Ascending aorta (tissue), 2 donors: ENCODE measurements around the gene NAA11. TPM values are rescaled to one million over a fixed set of nuclear protein-coding genes. Genes with fewer than 3 reads are reported as not detected.

Source experiments
- DNase-seq, 2 donors: peaks; one replicate each; pipeline ENCODE4 v3.0.0-alpha.2; 2019; ENCODE audit warnings: low spot score in 2 of 2
- H3K27ac ChIP-seq, 2 donors: fragments of 200-600 bp; sonication (generic); one replicate each; pipeline ENCODE4 v1.5.1; 2016 to 2017; ENCODE audit warnings: mild to moderate bottlenecking in 1 of 2
- H3K27me3 ChIP-seq: fragments of 200-600 bp; sonication (generic); one replicate; pipeline ENCODE4 v1.5.1; 2017
- H3K36me3 ChIP-seq, 2 donors: fragments of 200-600 bp; sonication (generic); one replicate each; pipeline ENCODE4 v1.5.1; 2016
- H3K4me1 ChIP-seq, 2 donors: fragments of 200-600 bp; sonication (generic); one replicate each; pipeline ENCODE4 v1.5.1; 2016 to 2017; ENCODE audit warnings: mild to moderate bottlenecking in 1 of 2
- H3K4me3 ChIP-seq, 2 donors: fragments of 200-600 bp; sonication (generic); one replicate each; pipeline ENCODE4 v1.5.1; 2016 to 2017; ENCODE audit warnings: mild to moderate bottlenecking in 1 of 2
- H3K9me3 ChIP-seq, 2 donors: fragments of 200-600 bp; sonication (generic); one replicate each; pipeline ENCODE4 v1.5.1; 2016
- CTCF ChIP-seq, 3 experiments: fragments of 200-600 bp in 2 of 3; fragments of 450-650 bp in 1 of 3; sonication (generic) in 2 of 3; IDR thresholded peaks; one replicate each; pipeline ENCODE4 v1.5.1; 2016 to 2019; ENCODE audit warnings: antibody characterized with exemption in 3 of 3, mild to moderate bottlenecking in 1 of 3, moderate library complexity in 1 of 3
- intact Hi-C: fragments of 100-400 bp; cut with DNase I; formaldehyde crosslinking; loops from one replicate; pipeline ENCODE4 v1.15.1; 2023
- total RNA-seq: library from RNA; depleted of rRNA; stranded (reverse); fragments of >200 nt; gene quantifications from one replicate; pipeline ENCODE4 v1.1.0, GENCODE V29; 2016

NAA11 gene
- not detected for total RNA-seq

GRCh38 chr4:79325864-79326328, at the start of gene NAA11:
Gene NAA11 (minus strand): TSS chr4:79326061. CDS start chr4:79325877, 184 bp downstream.
- Histone ChIP-seq H3K4me1 (no peaks in the 10 kb centered on the region), H3K27ac (no peak within 1 kb of the TSS), H3K36me3 (no peaks in the 10 kb centered on the region), H3K4me3 (no peak within 1 kb of the TSS), H3K27me3 (no peaks in the 10 kb centered on the region), H3K9me3 (no peaks in the 10 kb centered on the region)
- DNase-seq = no peak
- intact Hi-C loops = no loop called here
- no peak for TF ChIP-seq CTCF (IDR thresholded peaks at IDR 0.05)

GRCh38 chr4:79370026-79370425, 44.2 kb upstream of the NAA11 start:
- Histone ChIP-seq H3K27ac (no peak overlapping the region), H3K4me1 (no peaks in the 10 kb centered on the region), H3K4me3 (no peak overlapping the region), H3K9me3 (no peaks in the 10 kb centered on the region), H3K36me3 (no peaks in the 10 kb centered on the region), H3K27me3 (no peaks in the 10 kb centered on the region)
- TF ChIP-seq CTCF (IDR thresholded peaks at IDR 0.05) = no peak
- intact Hi-C loops = no loop called here
- no peak for DNase-seq

- Histone ChIP-seq H3K4me1 (no peaks in the 10 kb centered on the region), H3K27me3 (no peaks in the 10 kb centered on the region), H3K36me3 (no peaks in the 10 kb centered on the region), H3K27ac (no peak overlapping the region), H3K9me3 (no peaks in the 10 kb centered on the region), H3K4me3 (no peak overlapping the region)
- intact Hi-C loops = no loop called here
- no peak for DNase-seq
- TF ChIP-seq CTCF (IDR thresholded peaks at IDR 0.05) = no peak
Observed at GRCh38 chr4:79367096-79367495, 41.2 kb upstream of the NAA11 start.

- no peak overlapping the region for H3K4me3 ChIP-seq
- H3K9me3 ChIP-seq = no peaks in the 10 kb centered on the region
- no peaks in the 10 kb centered on the region for H3K36me3 ChIP-seq
- no peak for DNase-seq
- intact Hi-C loops = no loop called here
- H3K27ac ChIP-seq = no peak overlapping the region
- TF ChIP-seq CTCF (IDR thresholded peaks at IDR 0.05) = no peak
- H3K4me1 ChIP-seq = no peaks in the 10 kb centered on the region
- H3K27me3 ChIP-seq = no peaks in the 10 kb centered on the region
Observed at GRCh38 chr4:79366422-79366821, 40.6 kb upstream of the NAA11 start.

GRCh38 chr4:79364061-79364460, 38.2 kb upstream of the NAA11 start:
- Histone ChIP-seq H3K4me3 (no peak overlapping the region), H3K36me3 (no peaks in the 10 kb centered on the region), H3K27ac (no peak overlapping the region), H3K27me3 (no peaks in the 10 kb centered on the region), H3K4me1 (no peaks in the 10 kb centered on the region), H3K9me3 (no peaks in the 10 kb centered on the region)
- no peak for DNase-seq
- TF ChIP-seq CTCF (IDR thresholded peaks at IDR 0.05) = no peak
- intact Hi-C loops = no loop called here

- Histone ChIP-seq H3K4me3 (no peak overlapping the region), H3K36me3 (no peaks in the 10 kb centered on the region), H3K4me1 (no peaks in the 10 kb centered on the region), H3K27ac (no peak overlapping the region), H3K27me3 (no peaks in the 10 kb centered on the region), H3K9me3 (no peaks in the 10 kb centered on the region)
- DNase-seq = no peak
- TF ChIP-seq CTCF (IDR thresholded peaks at IDR 0.05) = no peak
- intact Hi-C loops = no loop called here
Observed at GRCh38 chr4:79362626-79363025, 36.8 kb upstream of the NAA11 start.
